ENCODE measurements around the gene KRTAP10-2.

GRCh38 chr21:44516828-44517174, 34.5 kb downstream of the KRTAP10-2 start:
- no peak for TF ChIP-seq CTCF (conservative IDR thresholded peaks at IDR 0.05; ENCODE audit: low read depth, low read length)
- TF ChIP-seq SMC3 (IDR thresholded peaks at IDR 0.05; ENCODE audit: low read depth, low read length), result no peak
- TF ChIP-seq RFX5 (IDR thresholded peaks at IDR 0.05; ENCODE audit: low read depth, low read length), result no peak
- TF ChIP-seq POLR2A (IDR thresholded peaks at IDR 0.05; ENCODE audit: low read depth, low read length), result no peak
- TF ChIP-seq MXI1 (IDR thresholded peaks at IDR 0.05; ENCODE audit: borderline replicate concordance, low read depth, low read length), result no peak
- TF ChIP-seq BHLHE40 (IDR thresholded peaks at IDR 0.05; ENCODE audit: low read depth, low read length), result no peak
- TF ChIP-seq MAFK (IDR thresholded peaks at IDR 0.05; ENCODE audit: low read depth, low read length), result no peak
- TF ChIP-seq NFE2L2 (IDR thresholded peaks at IDR 0.05; ENCODE audit: low read depth, low read length), result no peak
- TF ChIP-seq USF2 (IDR thresholded peaks at IDR 0.05; ENCODE audit: low read depth, low read length), result no peak
- no peak for TF ChIP-seq RAD21 (IDR thresholded peaks at IDR 0.05; ENCODE audit: low read length)

All from IMR-90 (cell line).